K562 (cell line): ENCODE measurements around the gene TMEM87A. TPM values are rescaled to one million over a fixed set of nuclear protein-coding genes. Genes with fewer than 3 reads are reported as not detected.
A peak's percentile ranks its signal among the peaks of the same experiment; 100 is the strongest.

ENCODE experiments used
- ATAC-seq: fragments of 200-7000 bp; cut with Tn5 transposase; 3 replicates; pipeline ENCODE4 v1.9.1; 2020; ENCODE audit warnings: moderate library complexity
- BruUV-seq: library from RNA; stranded (reverse); fragments of 400-500 nt; replicated peaks from 2 replicates; lab custom pipeline; 2021; lab: Mats Ljungman, UMichigan
- CTCF ChIA-PET: fragments of 300-600 bp; formaldehyde crosslinking; extraction: SDS; loops from one replicate; lab custom pipeline; 2021; ENCODE audit warnings: low intra/inter-chr PET ratio; lab: Yijun Ruan, JAX
- POLR2A ChIA-PET: fragments of 300-600, 350-650 bp; sonication (Branson Sonifier 250); formaldehyde crosslinking; extraction: SDS; loops from one replicate; lab custom pipeline; 2021; ENCODE audit warnings: antibody characterized with exemption, inconsistent platforms; lab: Yijun Ruan, JAX
- DNase-seq, 4 experiments: peaks; one replicate each; pipeline versions ENCODE4 v3.0.0 to v3.0.0-alpha.2; 2011 to 2018; ENCODE audit warnings: low spot score in 3 of 4, mixed read lengths in 3 of 4; ENCODE audit errors: extremely low read depth in 1 of 4
- FAIRE-seq: peaks from 2 replicates; lab custom pipeline; 2011; peaks lifted over from hg19 to GRCh38; lab: Jason Lieb, UNC
- H2AFZ ChIP-seq: 2 replicates; pipeline ENCODE4 v1.6.0; 2011; ENCODE audit warnings: low read depth, low read length, control low read depth, inconsistent platforms
- H3K27ac ChIP-seq: fragments of 200-600 bp; 3 replicates; pipeline ENCODE4 v1.8.0; 2011; ENCODE audit warnings: low read depth, mild to moderate bottlenecking, control low read depth, inconsistent platforms, low read length, moderate library complexity, mixed read lengths; ENCODE audit errors: extremely low read depth
- H3K27me3 ChIP-seq, 2 experiments: fragments of 300-600 bp in 1 of 2; 2 replicates in 1 of 2; 3 replicates in 1 of 2; pipeline versions ENCODE4 v1.6.0 to v1.8.0; 2011; ENCODE audit warnings: inconsistent platforms in 2 of 2, low read length in 2 of 2, mild to moderate bottlenecking in 1 of 2, mixed read lengths in 1 of 2, moderate library complexity in 1 of 2; ENCODE audit not compliant: control insufficient read depth in 2 of 2, insufficient read depth in 2 of 2
- H3K36me3 ChIP-seq: fragments of 300-600 bp; 3 replicates; pipeline ENCODE4 v1.8.0; 2011; ENCODE audit warnings: mild to moderate bottlenecking, low read length, inconsistent platforms; ENCODE audit not compliant: control insufficient read depth, insufficient read depth
- H3K4me1 ChIP-seq, 2 experiments: fragments of 200-600 bp in 1 of 2; replicated peaks in 1 of 2; 2 replicates in 1 of 2; 3 replicates in 1 of 2; pipeline versions ENCODE4 v1.5.1 to v1.8.0; 2011; ENCODE audit warnings: inconsistent platforms in 2 of 2, low read length in 2 of 2, mild to moderate bottlenecking in 1 of 2, mixed read lengths in 1 of 2, moderate library complexity in 1 of 2; ENCODE audit not compliant: control insufficient read depth in 2 of 2, insufficient read depth in 2 of 2
- H3K4me2 ChIP-seq: 2 replicates; pipeline ENCODE4 v1.6.1; 2011; ENCODE audit warnings: low read length, control low read depth, inconsistent platforms, mixed read lengths; ENCODE audit not compliant: insufficient read depth
- H3K4me3 ChIP-seq: fragments of 200-600 bp; sonication (generic), shearing (Covaris generic); 2 replicates; pipeline ENCODE4 v1.5.1; 2016; ENCODE audit warnings: control low read depth, inconsistent platforms
- H3K79me2 ChIP-seq: fragments of 200-600 bp; 3 replicates; pipeline ENCODE4 v1.8.0; 2011; ENCODE audit warnings: low read length, inconsistent platforms; ENCODE audit not compliant: control insufficient read depth, insufficient read depth
- H3K9ac ChIP-seq, 2 experiments: 2 replicates each; pipeline versions ENCODE4 v1.6.0 to v1.6.1; 2011; ENCODE audit warnings: low read depth in 2 of 2, low read length in 2 of 2, control low read depth in 1 of 2, inconsistent platforms in 1 of 2, mild to moderate bottlenecking in 1 of 2, mixed read lengths in 1 of 2; ENCODE audit not compliant: insufficient read depth in 1 of 2
- H3K9me1 ChIP-seq: one replicate; pipeline ENCODE4 v1.6.0; 2011; ENCODE audit warnings: inconsistent platforms, mild to moderate bottlenecking, low read length, moderate library complexity; ENCODE audit not compliant: control insufficient read depth, insufficient read depth
- H3K9me3 ChIP-seq: replicated peaks from 2 replicates; pipeline ENCODE4 v1.5.1; 2011; ENCODE audit warnings: low read depth, low read length, inconsistent platforms; ENCODE audit not compliant: control insufficient read depth, insufficient read depth
- H4K20me1 ChIP-seq: replicated peaks from 2 replicates; pipeline ENCODE4 v1.6.1; 2011; ENCODE audit warnings: low read length, inconsistent platforms, mixed read lengths; ENCODE audit not compliant: control insufficient read depth, insufficient read depth
- NCOA6 ChIP-seq: fragments of 450-650 bp; IDR thresholded peaks from 2 replicates; pipeline ENCODE4 v1.6.1; 2017; ENCODE audit warnings: mild to moderate bottlenecking
- ZBTB8A ChIP-seq: fragments of 450-650 bp; IDR thresholded peaks from 2 replicates; pipeline ENCODE4 v1.6.1; 2018; ENCODE audit warnings: mild to moderate bottlenecking, moderate library complexity; ENCODE audit not compliant: partially characterized antibody
- WGBS: fragments of 100-300 bp; shearing (Covaris generic); methylation state at CpG from one replicate; pipeline ENCODE4 v1.1.6; 2016; ENCODE audit warnings: low coverage, mixed read lengths; ENCODE audit not compliant: insufficient coverage; ENCODE audit errors: missing lambda C conversion rate; 5-methylcytosine and 5-hydroxymethylcytosine counted together
- in situ Hi-C: fragments of 300-500 bp; cut with MboI; formaldehyde crosslinking; loops from 4 replicates; pipeline ENCODE4 v1.15.0; 2018; ENCODE audit warnings: inconsistent platforms, mixed read lengths
- intact Hi-C: fragments of 100-400 bp; cut with micrococcal nuclease; formaldehyde crosslinking; loops from 2 replicates; pipeline ENCODE4 v1.14.2; 2022
- polyA plus RNA-seq, 8 experiments: library from polyadenylated mRNA; depleted of rRNA in 4 of 8; stranded (reverse) in 5 of 8; unstranded in 3 of 8; fragments of >200 nt; fragmentation: Nextera tagmentation in 2 of 8; fragmentation: Illumina TruSeq in 1 of 8; extraction: Ambion mirVana in 2 of 8; extraction: Trizol in 1 of 8; gene quantifications; 2 replicates each; pipeline versions ENCODE4 v1.2.1 to v1.2.3, GENCODE V29; 2011 to 2014; ENCODE audit warnings: inconsistent platforms in 1 of 8, missing spikeins in 1 of 8
- total RNA-seq, 7 experiments: library from RNA; depleted of rRNA in 6 of 7; stranded (reverse); fragments of >200 nt in 6 of 7; fragmentation: Illumina TruSeq in 2 of 7; extraction: Trizol in 2 of 7; gene quantifications; 2 replicates each; pipeline versions ENCODE4 v1.2.1 to v1.2.3, GENCODE V29; 2011 to 2021; ENCODE audit warnings: low replicate concordance in 1 of 7
- TF ChIP-seq, protein P1 (sequence below): fragments of 450-650 bp; formaldehyde crosslinking; IDR thresholded peaks from 2 replicates; pipeline ENCODE4 v1.4.0; 2020; ENCODE audit warnings: mild to moderate bottlenecking, moderate library complexity
- TF ChIP-seq, protein P2 (sequence below), 2 experiments: fragments of 450-650 bp in 1 of 2; sonication (generic) in 1 of 2; formaldehyde crosslinking in 1 of 2; IDR thresholded peaks; 2 replicates each; pipeline versions ENCODE4 v1.7.1 to v1.9.0; 2016 to 2022; ENCODE audit warnings: inconsistent platforms in 1 of 2, mild to moderate bottlenecking in 1 of 2, missing genetic modification reagents in 1 of 2

TMEM87A gene
- total and polyA plus RNA-seq, 9 of the 15 experiments (the other 6 are each of a cell fraction or from before 2014, with no cell fraction given), result 16.6 to 43.3 (median 29.6) TPM

DNA sequence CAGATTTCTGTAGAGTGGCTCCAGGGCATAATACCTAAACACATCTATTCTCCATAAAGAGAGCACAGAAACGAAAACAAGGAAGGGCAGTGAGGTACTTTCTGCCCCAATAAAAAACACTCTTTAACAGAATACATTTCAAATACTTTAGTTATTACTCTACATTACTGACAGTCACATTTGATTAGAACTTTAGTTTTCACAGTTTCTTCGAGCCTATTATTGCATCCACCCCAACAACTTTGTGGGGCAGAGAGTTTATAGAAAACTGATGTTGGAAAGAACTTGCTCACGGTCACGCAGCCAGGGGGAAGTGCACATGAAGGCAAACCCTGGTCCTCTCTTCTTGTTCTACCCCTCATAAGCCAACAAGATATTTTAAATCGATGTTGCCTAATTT is 74.1 kb downstream of the TMEM87A start (continued):
- no peak for TF ChIP-seq ZBTB8A
- TF ChIP-seq, protein P1, sequence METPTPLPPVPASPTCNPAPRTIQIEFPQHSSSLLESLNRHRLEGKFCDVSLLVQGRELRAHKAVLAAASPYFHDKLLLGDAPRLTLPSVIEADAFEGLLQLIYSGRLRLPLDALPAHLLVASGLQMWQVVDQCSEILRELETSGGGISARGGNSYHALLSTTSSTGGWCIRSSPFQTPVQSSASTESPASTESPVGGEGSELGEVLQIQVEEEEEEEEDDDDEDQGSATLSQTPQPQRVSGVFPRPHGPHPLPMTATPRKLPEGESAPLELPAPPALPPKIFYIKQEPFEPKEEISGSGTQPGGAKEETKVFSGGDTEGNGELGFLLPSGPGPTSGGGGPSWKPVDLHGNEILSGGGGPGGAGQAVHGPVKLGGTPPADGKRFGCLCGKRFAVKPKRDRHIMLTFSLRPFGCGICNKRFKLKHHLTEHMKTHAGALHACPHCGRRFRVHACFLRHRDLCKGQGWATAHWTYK (CRISPR knock-in tag), result no peak

DNA sequence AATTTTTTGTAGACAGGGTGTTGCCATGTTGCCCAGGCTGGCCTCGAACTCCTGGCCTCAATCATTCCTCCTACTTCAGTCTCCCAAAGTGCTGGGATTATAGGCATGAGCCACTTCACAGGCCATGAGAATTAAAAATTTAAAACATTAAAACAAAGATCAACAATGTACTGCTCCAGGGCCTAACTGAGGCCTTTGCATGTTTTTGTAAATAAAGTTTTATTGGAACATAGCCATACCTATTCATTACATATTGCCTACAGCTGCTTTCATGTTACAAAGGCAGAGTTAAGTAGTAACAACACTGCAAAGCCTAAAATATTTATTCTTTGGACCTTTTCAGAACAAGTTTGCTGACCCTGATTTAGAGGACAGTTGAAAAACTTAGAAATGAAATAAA is 74.7 kb downstream of the TMEM87A start:
- intact Hi-C loops, result no loop called here
- Histone ChIP-seq H3K79me2 (no peaks in the 10 kb centered on the region), H3K9me1 (no peaks in the 10 kb centered on the region), H4K20me1 (no peaks in the 10 kb centered on the region), H3K36me3 (peaks cover 4% of the 10 kb centered on the region; the same call in 1 of the 3 replicates), H3K4me2 (no peak overlapping the region), H3K9ac (no peak overlapping the region), H3K4me1 (no peaks in the 10 kb centered on the region), H3K9me3 (no peaks in the 10 kb centered on the region), H3K27ac (no peak overlapping the region), H2AFZ (no peak overlapping the region), H3K4me3 (no peak overlapping the region), H3K27me3 (no peaks in the 10 kb centered on the region)
- no peak for TF ChIP-seq NCOA6
- TF ChIP-seq, protein P2, sequence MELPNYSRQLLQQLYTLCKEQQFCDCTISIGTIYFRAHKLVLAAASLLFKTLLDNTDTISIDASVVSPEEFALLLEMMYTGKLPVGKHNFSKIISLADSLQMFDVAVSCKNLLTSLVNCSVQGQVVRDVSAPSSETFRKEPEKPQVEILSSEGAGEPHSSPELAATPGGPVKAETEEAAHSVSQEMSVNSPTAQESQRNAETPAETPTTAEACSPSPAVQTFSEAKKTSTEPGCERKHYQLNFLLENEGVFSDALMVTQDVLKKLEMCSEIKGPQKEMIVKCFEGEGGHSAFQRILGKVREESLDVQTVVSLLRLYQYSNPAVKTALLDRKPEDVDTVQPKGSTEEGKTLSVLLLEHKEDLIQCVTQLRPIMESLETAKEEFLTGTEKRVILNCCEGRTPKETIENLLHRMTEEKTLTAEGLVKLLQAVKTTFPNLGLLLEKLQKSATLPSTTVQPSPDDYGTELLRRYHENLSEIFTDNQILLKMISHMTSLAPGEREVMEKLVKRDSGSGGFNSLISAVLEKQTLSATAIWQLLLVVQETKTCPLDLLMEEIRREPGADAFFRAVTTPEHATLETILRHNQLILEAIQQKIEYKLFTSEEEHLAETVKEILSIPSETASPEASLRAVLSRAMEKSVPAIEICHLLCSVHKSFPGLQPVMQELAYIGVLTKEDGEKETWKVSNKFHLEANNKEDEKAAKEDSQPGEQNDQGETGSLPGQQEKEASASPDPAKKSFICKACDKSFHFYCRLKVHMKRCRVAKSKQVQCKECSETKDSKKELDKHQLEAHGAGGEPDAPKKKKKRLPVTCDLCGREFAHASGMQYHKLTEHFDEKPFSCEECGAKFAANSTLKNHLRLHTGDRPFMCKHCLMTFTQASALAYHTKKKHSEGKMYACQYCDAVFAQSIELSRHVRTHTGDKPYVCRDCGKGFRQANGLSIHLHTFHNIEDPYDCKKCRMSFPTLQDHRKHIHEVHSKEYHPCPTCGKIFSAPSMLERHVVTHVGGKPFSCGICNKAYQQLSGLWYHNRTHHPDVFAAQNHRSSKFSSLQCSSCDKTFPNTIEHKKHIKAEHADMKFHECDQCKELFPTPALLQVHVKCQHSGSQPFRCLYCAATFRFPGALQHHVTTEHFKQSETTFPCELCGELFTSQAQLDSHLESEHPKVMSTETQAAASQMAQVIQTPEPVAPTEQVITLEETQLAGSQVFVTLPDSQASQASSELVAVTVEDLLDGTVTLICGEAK (IDR thresholded peaks at IDR 0.05), result peak; percentile 93
- TF ChIP-seq, protein P2 (CRISPR knock-in tag; IDR thresholded peaks at IDR 0.05), result peak; percentile 67
- 83% methylated on average over 1 of the region's 1 CpG for WGBS
- DNase-seq, result no peak
- ChIA-PET CTCF (no interaction called here), POLR2A (interaction anchor here (1.2 kb wide), 2 partner anchors 10 to 11 kb away, joined by 3 to 6 read pairs; partner anchors contain the start of gene VPS39)
- ATAC-seq, result no peak
- FAIRE-seq, result no peak
- in situ Hi-C loops, result no loop called here
- BruUV-seq, result no TSS peak
